NCI-H460 (cell line): Measurements from ENCODE around the gene SATB2. TPM values are rescaled to one million over a fixed set of nuclear protein-coding genes. Genes with fewer than 3 reads are reported as not detected.

Experiments used
- DNase-seq: peaks from one replicate; pipeline ENCODE4 v3.0.0-alpha.2; 2016; ENCODE audit warnings: low read depth; ENCODE audit errors: extremely low read depth
- total RNA-seq: library from RNA; depleted of rRNA; stranded (reverse); fragments of >200 nt; shearing (Covaris generic); gene quantifications from 2 replicates; pipeline ENCODE4 v1.2.3, GENCODE V29; 2014

Gene SATB2
- total RNA-seq, 1 experiment from 2014 or later = 13.4 TPM

DNA sequence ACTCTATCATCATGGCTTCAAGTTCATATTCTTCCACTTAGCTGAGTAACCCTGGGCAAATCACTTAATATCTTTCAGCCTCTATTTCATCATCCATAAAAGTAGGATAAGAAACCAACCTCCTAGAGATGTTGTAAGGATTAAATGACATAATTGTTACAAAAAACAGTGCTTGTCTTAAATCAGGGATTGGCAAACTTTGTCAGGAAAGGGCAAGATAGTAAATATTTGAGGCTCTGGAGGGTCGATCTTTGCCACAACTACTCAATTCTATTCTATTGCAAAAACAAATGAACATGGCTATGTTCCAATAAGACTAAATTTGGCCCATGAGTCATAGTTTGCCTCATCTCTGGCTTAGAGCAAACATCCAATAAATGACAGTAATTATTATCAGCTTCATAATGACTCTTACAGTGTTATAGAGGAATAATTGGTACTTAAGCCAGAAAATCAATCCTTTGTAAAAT, 184.7 kb downstream of the SATB2 start:
- DNase-seq = no peak

DNA sequence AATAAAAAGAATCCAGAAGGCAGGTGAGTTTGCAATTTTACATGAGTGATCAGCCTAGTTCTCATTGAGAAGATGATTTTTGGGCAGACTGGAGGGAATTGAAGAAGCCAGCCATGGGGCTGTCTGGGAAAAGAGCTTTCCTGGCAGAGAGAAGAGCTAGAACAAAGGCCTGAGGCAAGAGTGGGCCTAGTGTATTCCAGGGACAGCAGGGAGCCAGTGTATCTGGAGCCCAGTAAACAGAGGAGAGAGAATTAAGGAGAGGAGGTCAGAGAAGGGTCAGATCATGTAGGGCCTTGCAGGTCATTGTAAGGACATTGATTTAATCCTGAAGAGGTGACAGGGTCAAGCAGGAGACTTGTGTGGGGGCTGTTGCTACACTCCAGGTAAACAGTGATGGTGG, 195.8 kb downstream of the SATB2 start:
- no peak for DNase-seq

DNA sequence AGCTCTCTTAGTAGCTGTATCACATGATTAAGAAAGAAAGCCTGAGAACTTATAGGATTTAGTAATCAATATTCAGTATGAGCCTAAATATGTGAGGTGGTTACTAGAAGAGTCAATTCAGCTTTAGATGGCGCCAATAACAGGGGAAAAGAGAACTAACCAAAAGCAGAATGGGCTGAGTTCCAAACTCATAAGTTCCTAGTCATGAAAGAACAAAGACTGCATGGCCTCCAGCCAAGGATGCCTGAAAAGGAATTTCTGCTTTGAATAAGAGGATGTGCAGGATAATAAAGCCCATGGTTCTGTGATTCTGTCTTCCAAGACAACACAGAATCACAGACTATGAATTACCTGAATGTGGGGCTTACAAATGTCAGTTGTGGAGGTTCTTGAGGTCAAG, 196.5 kb downstream of the SATB2 start:
- no peak for DNase-seq

DNA sequence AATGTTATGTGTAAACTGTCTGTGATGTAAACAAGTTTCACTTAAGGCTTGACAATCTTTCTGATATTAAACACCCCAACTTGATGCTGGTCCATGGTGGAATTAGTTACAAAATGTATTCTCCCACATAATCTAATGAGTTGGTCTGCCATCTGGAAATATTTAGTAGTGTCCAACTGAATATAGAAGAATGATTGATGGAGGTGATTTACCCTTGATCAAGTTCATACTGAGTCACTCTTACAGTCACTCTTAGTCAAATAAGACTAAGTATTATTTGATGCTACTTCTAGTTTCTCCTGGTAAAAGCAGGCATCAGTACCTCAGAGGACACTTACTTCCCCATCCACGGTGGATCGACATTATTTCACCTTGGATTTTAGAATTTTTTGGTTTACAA, 198.1 kb downstream of the SATB2 start:
- no peak for DNase-seq

DNA sequence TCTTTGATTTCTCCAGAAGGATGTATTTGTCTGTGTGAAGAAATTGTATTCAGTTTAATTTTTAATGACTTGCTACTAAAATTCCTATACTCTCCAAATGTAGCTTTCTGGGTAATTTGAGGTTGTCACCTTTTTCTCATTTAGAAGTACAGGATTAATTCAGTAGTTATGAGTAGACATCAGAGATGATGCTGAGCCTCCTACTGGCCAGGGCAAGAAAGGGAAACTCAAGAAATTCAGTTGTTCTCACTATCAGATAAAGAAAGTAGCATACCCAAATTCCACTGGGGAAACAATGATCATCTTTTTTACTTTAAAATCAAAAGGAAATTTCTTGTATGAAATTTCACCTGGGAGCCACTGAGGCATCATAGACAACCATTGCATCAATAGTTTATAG, 199.4 kb downstream of the SATB2 start:
- no peak for DNase-seq

DNA sequence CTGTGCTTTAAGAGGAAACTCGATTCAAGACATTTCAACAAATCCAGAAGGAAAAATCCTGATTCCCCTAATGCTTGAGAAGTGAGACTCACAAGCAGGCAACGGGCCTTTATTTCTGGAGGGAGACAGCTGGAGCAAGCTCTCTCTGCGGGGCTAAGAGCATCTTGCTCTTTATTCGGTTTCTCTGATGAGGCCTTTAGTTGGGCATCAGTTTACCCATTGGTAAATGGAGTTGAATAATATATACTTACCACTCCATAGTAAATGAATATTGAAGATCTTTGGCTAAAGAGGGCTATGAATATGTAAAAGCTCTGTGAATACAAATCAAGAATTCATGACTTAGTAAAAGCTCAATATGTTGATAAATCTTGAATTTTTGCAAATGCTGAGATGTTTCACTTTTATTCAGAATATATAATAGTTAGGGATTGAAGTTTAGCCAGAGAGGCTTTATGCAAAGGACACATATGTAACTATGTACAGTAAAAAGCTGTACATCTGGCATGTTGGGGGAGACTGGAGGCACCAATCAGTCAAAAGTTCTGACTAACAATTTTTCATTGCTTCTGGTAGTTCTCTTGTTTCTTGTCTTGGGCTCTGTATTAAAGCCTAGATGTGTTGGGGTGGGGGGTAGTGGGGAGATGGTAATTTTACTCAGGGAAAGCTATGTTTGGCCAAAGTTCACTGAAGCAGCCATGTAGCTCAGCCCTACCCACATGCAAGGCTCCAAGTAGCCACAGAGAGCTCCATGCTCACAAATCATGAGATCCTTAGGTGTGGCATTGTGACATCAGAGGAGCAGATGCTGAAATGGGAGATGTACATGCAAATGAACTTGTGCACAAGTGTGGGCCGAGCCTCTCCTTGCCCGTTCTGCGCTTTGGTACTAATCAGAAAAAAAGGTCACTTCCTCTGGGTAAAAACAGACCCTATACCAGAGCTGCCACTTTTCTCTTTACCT, 200.2 kb downstream of the SATB2 start:
- DNase-seq = no peak

DNA sequence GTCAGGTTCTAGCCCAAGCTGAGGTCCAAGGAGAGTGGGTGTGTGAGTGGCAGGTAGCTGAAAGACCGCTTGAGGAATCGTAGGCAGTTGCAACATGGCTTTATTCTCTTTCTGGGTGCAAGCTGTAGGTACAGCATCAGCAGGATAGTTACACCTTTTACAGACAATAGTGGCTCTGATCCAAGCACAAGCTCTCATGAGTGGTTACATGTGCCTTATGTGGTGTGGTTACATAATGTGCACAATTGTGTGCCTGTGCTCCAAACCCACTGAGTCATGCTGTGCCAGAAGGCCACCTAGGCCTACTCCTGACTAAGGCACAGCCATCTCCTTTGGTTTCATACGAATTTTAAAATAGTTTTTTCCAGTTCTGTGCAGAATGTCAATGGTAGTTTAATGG, 227.6 kb downstream of the SATB2 start:
- DNase-seq = no peak

DNA sequence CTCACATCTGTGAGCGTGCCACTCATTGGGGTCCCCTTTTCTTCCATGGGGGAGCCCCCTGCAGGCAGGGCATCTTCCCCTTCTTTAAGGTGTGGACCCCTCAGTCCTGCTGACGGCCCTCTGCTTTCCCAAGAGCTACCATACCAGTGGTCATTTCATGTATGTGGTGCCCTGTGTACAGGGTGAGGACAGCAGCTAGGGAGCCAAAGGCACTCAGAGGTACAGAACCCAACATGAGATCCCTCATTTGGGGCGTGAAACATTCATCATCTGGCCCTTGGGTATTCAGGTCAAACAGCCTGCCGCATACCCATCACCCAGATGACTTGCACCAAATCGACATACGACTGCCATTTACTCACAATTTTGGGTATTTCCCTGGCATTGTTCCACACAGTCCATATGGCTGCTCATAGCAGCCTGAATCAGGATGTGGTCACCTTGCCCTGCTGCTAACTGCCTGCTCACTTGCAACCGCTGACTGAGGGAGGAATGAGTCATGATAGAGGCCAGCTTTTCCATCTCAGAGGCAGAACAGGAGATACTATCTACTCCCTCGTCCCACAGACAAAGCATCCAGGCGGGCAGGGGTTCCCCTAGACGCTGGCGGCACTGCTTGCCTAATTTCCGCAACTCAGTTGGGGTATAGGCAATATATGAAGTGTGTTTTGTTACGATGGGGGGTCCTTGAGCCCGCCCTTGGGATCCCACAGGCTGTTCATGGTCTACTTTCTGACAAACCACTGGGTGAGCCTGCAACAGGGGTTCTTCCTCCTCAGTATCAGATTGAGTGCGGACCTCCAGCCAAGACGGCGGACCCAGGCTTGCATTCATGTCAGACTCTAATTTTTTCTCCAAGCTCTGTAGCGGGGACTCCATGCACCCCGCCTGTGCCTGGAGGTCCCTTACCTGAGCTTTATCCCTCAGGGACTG, 228.6 kb downstream of the SATB2 start:
- DNase-seq = no peak

DNA sequence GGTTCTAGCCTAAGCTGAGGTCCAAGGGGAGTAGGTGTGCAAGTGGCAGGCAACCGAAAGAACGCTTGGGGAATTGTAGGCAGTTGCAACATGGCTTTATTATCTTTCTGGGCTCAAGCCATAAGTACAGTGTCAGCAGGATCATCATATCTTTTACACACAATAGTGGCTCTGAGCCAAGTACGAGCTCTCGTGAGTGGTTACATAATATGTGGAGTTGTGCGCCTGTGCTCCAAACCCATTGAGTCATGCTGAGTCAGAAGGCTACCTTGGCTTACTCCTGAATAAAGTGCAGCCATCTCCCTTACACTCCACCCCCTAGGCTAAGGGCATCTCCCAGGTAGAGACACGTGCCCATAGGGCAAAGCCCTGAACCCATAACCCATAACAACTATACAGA, 233.9 kb downstream of the SATB2 start:
- no peak for DNase-seq

DNA sequence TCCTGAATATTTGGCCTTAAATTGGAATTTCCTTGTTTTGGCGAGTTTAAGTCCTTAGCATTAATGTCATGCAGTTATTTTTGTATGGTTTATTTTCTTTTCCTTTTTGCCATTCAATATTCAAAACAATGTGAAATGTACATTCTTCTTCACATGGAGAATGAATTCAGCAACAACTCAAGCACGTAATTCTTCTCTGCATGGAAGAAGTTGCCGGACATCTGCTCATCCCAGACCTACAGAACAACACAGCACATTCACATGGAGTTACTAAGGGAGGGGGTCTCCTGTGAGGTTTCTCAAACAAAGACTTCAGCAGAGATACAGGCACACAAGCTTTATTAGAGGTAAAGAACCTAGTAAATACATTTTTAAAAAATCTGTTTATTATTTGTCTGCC, 236.8 kb downstream of the SATB2 start:
- DNase-seq = no peak

DNA sequence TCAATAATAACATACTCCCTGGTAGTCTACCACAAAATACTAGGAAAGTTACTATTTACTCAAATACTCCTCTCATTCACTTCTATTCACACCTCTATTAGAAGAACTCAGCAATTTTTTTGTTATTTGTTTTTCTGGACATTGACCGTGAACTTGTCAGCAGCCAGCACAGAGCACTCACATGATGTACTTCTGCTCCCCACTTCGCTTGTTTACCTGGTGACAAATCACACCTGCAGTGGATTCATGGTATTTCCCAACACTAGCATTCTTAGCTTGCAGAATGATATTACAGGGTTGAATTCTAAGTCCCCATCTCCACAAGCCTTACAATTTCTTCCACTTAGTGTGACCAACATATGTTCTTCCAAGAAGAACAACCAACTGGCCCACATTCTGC, 238.2 kb downstream of the SATB2 start:
- DNase-seq = no peak
